GM12864 (cell line): ENCODE measurements around the gene TMEM98.

Experiments used
- DNase-seq: peaks from one replicate; pipeline ENCODE4 v3.0.0-alpha.2; 2011; ENCODE audit warnings: low read depth
- H3K4me3 ChIP-seq: 2 replicates; pipeline ENCODE4 v1.5.1; 2011; ENCODE audit warnings: mild to moderate bottlenecking, low read depth, low read length, control low read depth
- TF ChIP-seq, protein P1 (sequence below): IDR thresholded peaks from 2 replicates; pipeline ENCODE4 v1.5.1; 2011; ENCODE audit warnings: low read depth, mild to moderate bottlenecking, moderate library complexity, low read length, control low read depth, inconsistent platforms; ENCODE audit errors: missing control alignments

TMEM98 gene

DNA sequence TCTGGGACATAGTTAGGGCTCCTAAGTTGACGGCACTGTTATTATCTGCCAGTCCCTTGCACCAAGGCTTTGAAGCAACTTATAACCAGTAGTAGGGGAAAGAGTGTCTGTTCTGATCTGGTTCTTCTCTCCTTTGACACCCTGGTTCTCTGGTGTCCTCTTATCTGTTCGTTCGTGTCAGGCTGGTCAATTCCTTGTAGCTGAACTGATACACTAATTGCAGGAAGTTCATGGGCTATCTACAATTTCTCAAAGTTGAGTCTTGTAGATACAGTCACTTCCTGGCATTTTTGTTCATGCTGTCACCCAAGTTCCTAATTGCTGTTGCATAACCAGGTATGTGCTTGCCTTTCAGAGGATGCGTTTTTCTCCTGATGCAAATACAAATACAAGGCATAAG, 33.7 kb upstream of the TMEM98 start:
- no peak overlapping the region for H3K4me3 ChIP-seq
- DNase-seq: no peak
- TF ChIP-seq, protein P1, sequence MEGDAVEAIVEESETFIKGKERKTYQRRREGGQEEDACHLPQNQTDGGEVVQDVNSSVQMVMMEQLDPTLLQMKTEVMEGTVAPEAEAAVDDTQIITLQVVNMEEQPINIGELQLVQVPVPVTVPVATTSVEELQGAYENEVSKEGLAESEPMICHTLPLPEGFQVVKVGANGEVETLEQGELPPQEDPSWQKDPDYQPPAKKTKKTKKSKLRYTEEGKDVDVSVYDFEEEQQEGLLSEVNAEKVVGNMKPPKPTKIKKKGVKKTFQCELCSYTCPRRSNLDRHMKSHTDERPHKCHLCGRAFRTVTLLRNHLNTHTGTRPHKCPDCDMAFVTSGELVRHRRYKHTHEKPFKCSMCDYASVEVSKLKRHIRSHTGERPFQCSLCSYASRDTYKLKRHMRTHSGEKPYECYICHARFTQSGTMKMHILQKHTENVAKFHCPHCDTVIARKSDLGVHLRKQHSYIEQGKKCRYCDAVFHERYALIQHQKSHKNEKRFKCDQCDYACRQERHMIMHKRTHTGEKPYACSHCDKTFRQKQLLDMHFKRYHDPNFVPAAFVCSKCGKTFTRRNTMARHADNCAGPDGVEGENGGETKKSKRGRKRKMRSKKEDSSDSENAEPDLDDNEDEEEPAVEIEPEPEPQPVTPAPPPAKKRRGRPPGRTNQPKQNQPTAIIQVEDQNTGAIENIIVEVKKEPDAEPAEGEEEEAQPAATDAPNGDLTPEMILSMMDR: no peak

DNA sequence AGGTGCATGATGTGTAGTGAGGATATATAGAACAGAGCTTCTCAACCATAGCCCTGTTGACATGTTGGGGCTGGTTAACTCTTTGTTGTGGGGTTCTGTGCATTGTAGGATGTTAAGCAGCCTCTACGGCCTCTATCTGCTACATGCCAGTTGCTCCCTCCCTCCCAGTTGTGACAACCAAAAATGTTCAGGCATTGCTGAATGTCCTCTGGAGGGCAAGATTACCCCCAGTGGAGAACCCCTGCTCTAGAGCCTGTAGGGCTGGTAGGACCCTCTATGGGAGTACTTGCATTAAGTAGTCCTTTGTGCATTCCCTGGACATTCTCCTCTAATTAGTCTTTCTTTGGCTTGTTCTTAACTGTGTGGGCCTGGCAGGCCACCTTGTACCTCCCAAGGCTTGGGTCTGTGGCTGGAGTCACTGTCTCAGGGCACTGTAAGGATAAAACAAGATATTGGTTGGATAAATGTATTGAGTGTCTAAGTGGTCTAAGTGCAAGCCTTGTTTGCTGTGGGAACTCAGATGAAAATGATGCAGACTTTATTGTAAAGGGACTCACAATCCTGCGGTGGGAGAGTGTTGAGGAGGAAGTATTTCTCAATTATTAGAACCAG, 31.2 kb upstream of the TMEM98 start:
- DNase-seq: no peak
- TF ChIP-seq, protein P1: no peak
- H3K4me3 ChIP-seq: no peak overlapping the region

DNA sequence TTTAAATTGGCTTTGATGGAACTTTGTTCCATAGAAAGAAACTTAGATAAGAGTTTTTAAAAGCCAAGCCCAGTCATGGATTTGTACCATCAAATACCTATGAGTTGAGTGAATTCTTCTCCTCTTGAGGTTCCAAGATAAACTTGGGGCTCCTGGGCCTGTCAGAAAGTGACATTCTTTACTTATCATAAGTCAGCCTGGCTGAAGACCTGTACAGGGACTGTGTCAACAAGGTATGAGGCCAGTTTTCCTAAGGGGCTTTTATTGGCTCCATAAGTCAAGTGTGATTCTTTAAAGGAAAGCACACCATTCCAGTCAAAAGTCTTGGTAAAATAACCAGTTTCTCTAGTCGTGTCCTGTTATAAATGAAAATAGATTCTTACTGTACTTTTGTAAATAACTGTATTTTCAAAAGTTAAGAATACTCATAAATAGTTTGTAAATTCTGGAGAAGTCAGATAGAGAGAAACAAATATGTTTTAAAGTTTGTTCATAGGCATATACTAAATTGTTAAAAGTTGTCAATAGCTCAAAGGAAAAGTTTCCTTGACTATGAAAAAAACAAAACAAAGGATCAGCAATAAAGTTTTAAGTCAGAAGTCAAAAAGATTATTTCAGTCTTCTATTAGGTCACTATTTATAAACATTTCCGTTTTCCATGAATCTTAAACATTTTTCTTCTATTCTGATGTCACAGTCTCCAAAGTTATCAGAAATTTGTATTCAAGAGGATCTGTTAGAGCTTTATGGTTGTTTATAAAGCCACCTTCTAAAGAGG, 28.5 kb upstream of the TMEM98 start:
- TF ChIP-seq, protein P1: no peak
- H3K4me3 ChIP-seq: no peak overlapping the region
- no peak for DNase-seq

DNA sequence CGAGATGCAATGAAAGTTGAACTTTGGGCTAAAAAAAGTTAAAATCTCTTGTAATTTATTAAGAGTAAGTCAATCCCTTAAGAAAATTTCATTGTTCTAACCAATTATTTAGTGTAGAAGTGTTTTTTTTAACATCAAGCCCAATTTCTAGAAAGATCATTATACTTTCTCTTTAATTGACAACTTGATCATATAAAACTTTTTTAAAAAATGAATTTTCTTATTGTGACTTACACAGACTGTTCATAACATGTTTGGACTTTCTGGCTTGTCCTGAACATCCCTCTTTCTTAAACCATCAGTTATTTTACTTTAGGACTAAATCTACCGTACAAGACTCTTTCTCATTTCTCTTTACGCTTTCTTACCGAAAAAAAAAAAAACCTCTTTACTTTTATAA, 26.2 kb upstream of the TMEM98 start:
- no peak overlapping the region for H3K4me3 ChIP-seq
- TF ChIP-seq, protein P1: no peak
- no peak for DNase-seq

DNA sequence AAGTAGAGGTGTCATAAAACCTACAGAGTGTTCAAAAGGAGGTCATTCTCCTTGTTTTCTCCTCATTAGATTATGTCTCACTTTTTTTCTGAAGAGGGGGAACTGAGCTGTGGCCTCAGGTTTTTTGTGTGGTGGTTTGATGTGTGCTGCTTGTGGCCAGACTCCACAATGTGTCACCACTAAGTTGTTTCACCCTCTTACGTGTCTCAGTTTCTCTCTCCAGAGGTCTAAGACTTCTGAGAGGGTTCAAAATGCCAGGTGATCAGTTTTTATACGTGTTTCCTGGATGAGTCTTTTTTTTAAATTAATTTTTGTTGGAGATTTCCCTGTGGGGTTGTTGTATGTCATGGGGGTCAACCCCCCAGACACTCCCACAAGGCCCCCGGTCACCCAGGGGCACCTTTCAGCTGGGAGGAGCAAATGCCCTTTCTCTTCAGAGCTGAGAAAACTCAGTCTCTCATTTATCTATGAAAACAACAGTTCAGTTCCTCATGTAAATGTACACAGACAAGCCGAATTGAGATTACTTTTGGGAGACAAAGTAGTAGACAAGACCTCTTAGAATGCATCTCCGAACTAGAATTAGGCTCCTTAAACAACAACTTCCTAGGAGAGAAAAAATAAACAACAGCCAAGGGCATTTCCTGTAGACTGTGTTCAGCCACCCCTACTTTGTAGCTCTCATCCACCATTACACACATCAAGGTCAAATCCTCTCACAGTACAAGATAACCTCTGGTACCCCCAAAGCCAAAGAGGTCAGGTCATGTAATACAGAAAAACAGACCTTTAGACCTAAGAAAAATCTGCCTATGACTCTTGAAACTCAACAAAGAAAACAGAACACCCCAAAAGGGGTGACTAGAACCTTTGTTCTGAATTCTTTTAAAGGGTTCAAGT, 23.9 kb upstream of the TMEM98 start:
- TF ChIP-seq, protein P1: no peak
- H3K4me3 ChIP-seq: no peak overlapping the region
- DNase-seq: no peak

DNA sequence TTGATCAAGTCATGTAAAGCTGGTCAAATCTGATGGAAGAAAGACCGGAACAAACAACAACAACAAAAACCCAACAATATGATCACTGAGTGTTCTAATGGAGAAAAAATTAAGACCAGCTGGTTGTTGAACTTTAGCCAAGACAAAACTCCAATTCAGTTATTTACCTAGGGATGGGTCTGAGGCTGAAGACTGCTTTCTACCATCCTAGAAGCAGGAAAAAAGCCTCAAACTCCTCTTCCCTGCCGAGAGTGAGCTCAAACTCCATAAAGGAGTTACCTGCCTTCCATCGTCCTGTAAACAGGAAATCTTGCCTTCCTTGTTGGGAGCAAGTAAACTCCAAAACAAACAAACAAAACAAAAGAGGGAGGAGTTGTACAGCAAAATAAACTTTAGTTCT, 23.1 kb upstream of the TMEM98 start:
- H3K4me3 ChIP-seq: no peak overlapping the region
- TF ChIP-seq, protein P1: no peak
- DNase-seq: no peak
